Natural killer cell (primary cell): ENCODE measurements around the gene DNLZ. TPM values are rescaled to one million over a fixed set of nuclear protein-coding genes. Genes with fewer than 3 reads are reported as not detected.

ENCODE experiments used
- ATAC-seq, 3 donors: fragments of 150-1000 bp in 2 of 3; fragments of 200-7000 bp in 1 of 3; cut with Tn5 transposase; 1 replicate in 1 of 3; 2 replicates in 2 of 3; pipeline ENCODE4 v1.10.0; 2021; ENCODE audit warnings: mild to moderate bottlenecking in 2 of 3, moderate library complexity in 2 of 3
- DNase-seq, 2 donors: peaks; one replicate each; pipeline versions ENCODE4 v3.0.0 to v3.0.0-alpha.2; 2013 to 2021; ENCODE audit warnings: mixed read lengths in 1 of 2
- H3K27ac ChIP-seq: one replicate; pipeline ENCODE4 v1.5.1; 2013; ENCODE audit warnings: mild to moderate bottlenecking, low read length
- H3K27me3 ChIP-seq: one replicate; pipeline ENCODE4 v1.6.1; 2013; ENCODE audit warnings: low read length; ENCODE audit not compliant: control insufficient read depth, insufficient read depth
- H3K36me3 ChIP-seq: one replicate; pipeline ENCODE4 v1.6.1; 2013; ENCODE audit warnings: low read length; ENCODE audit not compliant: control insufficient read depth, insufficient read depth
- H3K4me1 ChIP-seq: one replicate; pipeline ENCODE4 v1.6.1; 2013; ENCODE audit warnings: low read length; ENCODE audit not compliant: control insufficient read depth, insufficient read depth
- H3K4me3 ChIP-seq: one replicate; pipeline ENCODE4 v1.5.1; 2013; ENCODE audit warnings: low read length
- H3K9me3 ChIP-seq: one replicate; pipeline ENCODE4 v1.6.1; 2013; ENCODE audit warnings: low read length; ENCODE audit not compliant: control insufficient read depth, insufficient read depth
- H3K27ac Mint-ChIP-seq, 2 donors: one replicate each; pipeline ENCODE4 v1.8.0; 2022; ENCODE audit warnings: mild to moderate bottlenecking in 2 of 2, mixed read lengths in 2 of 2, moderate library complexity in 1 of 2
- H3K27me3 Mint-ChIP-seq, 2 donors: one replicate each; pipeline ENCODE4 v1.8.0; 2022; ENCODE audit warnings: low read depth in 2 of 2, mixed read lengths in 2 of 2
- H3K36me3 Mint-ChIP-seq: one replicate; pipeline ENCODE4 v1.8.0; 2022; ENCODE audit warnings: mixed read lengths
- H3K4me1 Mint-ChIP-seq, 2 donors: one replicate each; pipeline ENCODE4 v1.8.0; 2022; ENCODE audit warnings: mixed read lengths in 2 of 2
- H3K4me3 Mint-ChIP-seq: one replicate; pipeline ENCODE4 v1.8.0; 2022; ENCODE audit warnings: mild to moderate bottlenecking, moderate library complexity, mixed read lengths
- H3K9me3 Mint-ChIP-seq, 2 donors: one replicate each; pipeline ENCODE4 v1.8.0; 2022; ENCODE audit warnings: mixed read lengths in 2 of 2
- CTCF ChIP-seq: fragments of 200-600 bp; IDR thresholded peaks from one replicate; pipeline ENCODE4 v1.8.0; 2022; ENCODE audit warnings: antibody characterized with exemption
- WGBS: methylation state at CpG from one replicate; pipeline ENCODE4 v1.1.7; 2013; ENCODE audit warnings: missing lambda C conversion rate; ENCODE audit not compliant: insufficient coverage; 5-methylcytosine and 5-hydroxymethylcytosine counted together
- intact Hi-C: fragments of 100-400 bp; cut with micrococcal nuclease; formaldehyde crosslinking; loops from one replicate; pipeline ENCODE4 v1.14.2; 2022
- total RNA-seq, 4 donors: library from RNA; stranded (reverse); fragments of 120-200 nt in 1 of 4; gene quantifications; one replicate each; pipeline versions ENCODE4 v1.2.3 to v1.2.4, GENCODE V29; 2013 to 2022

The DNLZ gene
- total RNA-seq, 3 donors from 2014 or later (not counting 1 experiment from before 2014, with no cell fraction given) = 24.6 to 34.8 (median 28.9) TPM

- WGBS = 79% methylated on average over 46 of the region's 46 CpGs
- H3K36me3 Mint-ChIP-seq = no peaks in the 10 kb centered on the region
- Histone ChIP-seq H3K27ac (no peak overlapping the region), H3K36me3 (no peaks in the 10 kb centered on the region), H3K4me1 (peaks cover 13% of the 10 kb centered on the region), H3K9me3 (no peaks in the 10 kb centered on the region), H3K4me3 (no peak overlapping the region), H3K27me3 (peaks cover 4% of the 10 kb centered on the region)
- no peaks in the 10 kb centered on the region for H3K9me3 Mint-ChIP-seq
- TF ChIP-seq CTCF = no peak
- ATAC-seq = no peak
- H3K4me1 Mint-ChIP-seq = no peaks in the 10 kb centered on the region
- H3K27ac Mint-ChIP-seq = no peak overlapping the region
- no peak overlapping the region for H3K4me3 Mint-ChIP-seq
- H3K27me3 Mint-ChIP-seq = peaks cover 0 to 3% of the 10 kb centered on the region in 2 donors
- intact Hi-C loops = no loop called here
- no peak for DNase-seq
Observed at GRCh38 chr9:136331556-136332481, 31.7 kb downstream of the DNLZ start.

GRCh38 chr9:136331030-136331429 lies 32.5 kb downstream of the DNLZ start:
- no peaks in the 10 kb centered on the region for H3K9me3 ChIP-seq
- peaks cover 20% of the 10 kb centered on the region for H3K4me1 ChIP-seq
- no peaks in the 10 kb centered on the region for H3K36me3 Mint-ChIP-seq
- DNase-seq (no peak), ATAC-seq (no peak)
- no peak overlapping the region for H3K27ac ChIP-seq
- no peaks in the 10 kb centered on the region for H3K4me1 Mint-ChIP-seq
- no peaks in the 10 kb centered on the region for H3K9me3 Mint-ChIP-seq
- no peak overlapping the region for H3K27ac Mint-ChIP-seq
- peaks cover 0 to 3% of the 10 kb centered on the region in 2 donors for H3K27me3 Mint-ChIP-seq
- WGBS = 94% methylated on average over 15 of the region's 15 CpGs
- intact Hi-C loops = no loop called here
- H3K4me3 Mint-ChIP-seq = no peak overlapping the region
- no peaks in the 10 kb centered on the region for H3K36me3 ChIP-seq
- TF ChIP-seq CTCF = no peak
- H3K27me3 ChIP-seq = peaks cover 6% of the 10 kb centered on the region
- H3K4me3 ChIP-seq = no peak overlapping the region

- H3K4me3 Mint-ChIP-seq = no peak overlapping the region
- no peak overlapping the region for H3K27ac Mint-ChIP-seq
- H3K4me1 Mint-ChIP-seq = no peaks in the 10 kb centered on the region
- H3K36me3 Mint-ChIP-seq = no peaks in the 10 kb centered on the region
- Histone ChIP-seq H3K9me3 (no peaks in the 10 kb centered on the region), H3K27ac (no peak overlapping the region), H3K36me3 (no peaks in the 10 kb centered on the region), H3K27me3 (peaks cover 6% of the 10 kb centered on the region), H3K4me1 (peaks cover 20% of the 10 kb centered on the region), H3K4me3 (no peak overlapping the region)
- intact Hi-C loops = no loop called here
- H3K27me3 Mint-ChIP-seq = peaks cover 0 to 3% of the 10 kb centered on the region in 2 donors
- DNase-seq (no peak), ATAC-seq (no peak)
- 78% methylated on average over 12 of the region's 14 CpGs for WGBS
- TF ChIP-seq CTCF = no peak
- no peaks in the 10 kb centered on the region for H3K9me3 Mint-ChIP-seq
Observed at GRCh38 chr9:136330406-136330990, 33.0 kb downstream of the DNLZ start.
